NCI-H1105 treated with DMSO at 0.1 percent for 48 hours (cell line): ENCODE data around the gene FLNA.

Experiments used
- DNase-seq: peaks from one replicate; lab custom pipeline; 2025; lab: John Stamatoyannopoulos, UW

FLNA gene

GRCh38 chrX:154333837-154334271 lies 40.6 kb downstream of the FLNA start:
- no peak for DNase-seq

- DNase-seq, result no peak
These were observed 41.3 kb downstream of the FLNA start for GRCh38 chrX:154333116-154333515.

GRCh38 chrX:154332561-154332960 lies 41.9 kb downstream of the FLNA start:
- no peak for DNase-seq

- DNase-seq, result no peak
These were observed 45.1 kb downstream of the FLNA start for GRCh38 chrX:154329294-154329693.

- no peak for DNase-seq
These were observed 45.8 kb downstream of the FLNA start for GRCh38 chrX:154328646-154329045.

GRCh38 chrX:154327038-154327820 lies 47.2 kb downstream of the FLNA start:
- no peak for DNase-seq

GRCh38 chrX:154325541-154325940 lies 48.9 kb downstream of the FLNA start:
- DNase-seq, result no peak

GRCh38 chrX:154323537-154323936 lies 50.9 kb downstream of the FLNA start:
- DNase-seq, result no peak

- no peak for DNase-seq
These were observed 51.5 kb downstream of the FLNA start for GRCh38 chrX:154322890-154323289.

GRCh38 chrX:154321594-154321993 lies 52.8 kb downstream of the FLNA start:
- no peak for DNase-seq

- DNase-seq, result no peak
These were observed 53.3 kb downstream of the FLNA start for GRCh38 chrX:154321152-154321551.

GRCh38 chrX:154320406-154320805 lies 54.0 kb downstream of the FLNA start:
- DNase-seq, result no peak

- DNase-seq, result peak; percentile 8
These were observed 56.9 kb downstream of the FLNA start for GRCh38 chrX:154317391-154317995.

GRCh38 chrX:154315416-154315815 lies 59.0 kb downstream of the FLNA start:
- no peak for DNase-seq

GRCh38 chrX:154313147-154313546 lies 61.3 kb downstream of the FLNA start:
- no peak for DNase-seq

- no peak for DNase-seq
These were observed 62.3 kb downstream of the FLNA start for GRCh38 chrX:154312116-154312515.

GRCh38 chrX:154310616-154311536 lies 63.6 kb downstream of the FLNA start:
- peak; percentile 48 for DNase-seq

GRCh38 chrX:154309041-154309775 lies 65.2 kb downstream of the FLNA start:
- no peak for DNase-seq

- DNase-seq, result peak; percentile 69
These were observed 66.1 kb downstream of the FLNA start for GRCh38 chrX:154308108-154308946.

GRCh38 chrX:154307202-154307601 lies 67.2 kb downstream of the FLNA start:
- DNase-seq, result no peak
